H1 (cell line): Measurements from ENCODE around the gene NEK4. TPM values are rescaled to one million over a fixed set of nuclear protein-coding genes. Genes with fewer than 3 reads are reported as not detected.

ENCODE experiments used
- CTCF ChIA-PET: fragments of 300-600 bp; sonication (Branson Sonifier 250); formaldehyde crosslinking; loops from one replicate; lab custom pipeline; 2021; ENCODE audit not compliant: partially characterized antibody; lab: Charles Lee
- POLR2A ChIA-PET: fragments of 300-600 bp; sonication (Branson Sonifier 250); formaldehyde crosslinking; loops from one replicate; lab custom pipeline; 2021; ENCODE audit warnings: inconsistent platforms; ENCODE audit not compliant: partially characterized antibody; lab: Charles Lee
- DNase-seq, 2 experiments: peaks; one replicate each; pipeline versions ENCODE4 v3.0.0 to v3.0.0-alpha.2; 2010 to 2022; ENCODE audit warnings: low spot score in 2 of 2, low read depth in 1 of 2, mixed read lengths in 1 of 2
- FAIRE-seq: peaks from 2 replicates; lab custom pipeline; 2011; peaks lifted over from hg19 to GRCh38; lab: Jason Lieb, UNC
- H2AFZ ChIP-seq: 2 replicates; pipeline ENCODE4 v1.8.1; 2012; ENCODE audit warnings: low read length, inconsistent platforms
- H2AK5ac ChIP-seq: 2 replicates; pipeline ENCODE4 v1.6.1; 2013; ENCODE audit warnings: low read depth, low read length
- H2BK120ac ChIP-seq: replicated peaks from 2 replicates; pipeline ENCODE3; 2013; ENCODE audit warnings: low read depth, low read length, inconsistent platforms
- H2BK12ac ChIP-seq: 2 replicates; pipeline ENCODE4 v1.6.1; 2013; ENCODE audit warnings: low read depth, low read length
- H2BK15ac ChIP-seq: 2 replicates; pipeline ENCODE4 v1.6.1; 2013; ENCODE audit warnings: low read length
- H2BK20ac ChIP-seq: 2 replicates; pipeline ENCODE4 v1.6.1; 2013; ENCODE audit warnings: low read length
- H2BK5ac ChIP-seq: 2 replicates; pipeline ENCODE4 v1.6.1; 2013; ENCODE audit warnings: low read depth, low read length
- H3K14ac ChIP-seq: 2 replicates; pipeline ENCODE4 v1.6.1; 2013; ENCODE audit warnings: inconsistent platforms; ENCODE audit not compliant: insufficient read length
- H3K18ac ChIP-seq: 2 replicates; pipeline ENCODE4 v1.6.1; 2013; ENCODE audit warnings: low read length; ENCODE audit errors: extremely low read depth
- H3K23ac ChIP-seq: 2 replicates; pipeline ENCODE4 v1.6.1; 2013; ENCODE audit warnings: inconsistent platforms; ENCODE audit not compliant: insufficient read length
- H3K23me2 ChIP-seq: 2 replicates; pipeline ENCODE4 v1.6.1; 2013; ENCODE audit warnings: low read depth, low read length
- H3K27ac ChIP-seq: 2 replicates; pipeline ENCODE4 v1.6.1; 2011; ENCODE audit warnings: low read depth, low read length, inconsistent platforms
- H3K27me3 ChIP-seq, 4 experiments: replicated peaks in 1 of 4; 1 replicate in 1 of 4; 2 replicates in 3 of 4; pipeline versions ENCODE4 v1.6.1 to v1.8.1; 2011 to 2013; ENCODE audit warnings: low read length in 3 of 4, mild to moderate bottlenecking in 3 of 4, inconsistent platforms in 2 of 4, mixed read lengths in 2 of 4, moderate library complexity in 1 of 4; ENCODE audit not compliant: control insufficient read depth in 3 of 4, insufficient read depth in 3 of 4; ENCODE audit errors: extremely low read depth in 1 of 4
- H3K36me3 ChIP-seq, 4 experiments: 2 replicates each; pipeline versions ENCODE4 v1.6.1 to v1.8.1; 2011 to 2013; ENCODE audit warnings: mild to moderate bottlenecking in 4 of 4, low read length in 3 of 4, moderate library complexity in 2 of 4, control low read depth in 1 of 4, inconsistent platforms in 1 of 4; ENCODE audit not compliant: insufficient read depth in 4 of 4, control insufficient read depth in 2 of 4
- H3K4ac ChIP-seq: replicated peaks from 2 replicates; pipeline ENCODE3; 2013; ENCODE audit warnings: low read length, low read depth, mixed read lengths, inconsistent platforms; ENCODE audit not compliant: insufficient read length
- H3K4me1 ChIP-seq, 4 experiments: replicated peaks in 1 of 4; 1 replicate in 1 of 4; 2 replicates in 3 of 4; pipeline versions ENCODE4 v1.6.1 to v1.8.1; 2011 to 2013; ENCODE audit warnings: low read length in 3 of 4, inconsistent platforms in 2 of 4, mixed read lengths in 1 of 4; ENCODE audit not compliant: insufficient read depth in 4 of 4, control insufficient read depth in 3 of 4
- H3K4me2 ChIP-seq, 2 experiments: 2 replicates each; pipeline versions ENCODE4 v1.6.1 to v1.8.1; 2011 to 2013; ENCODE audit warnings: low read depth in 2 of 2, low read length in 2 of 2, control low read depth in 1 of 2, inconsistent platforms in 1 of 2, mild to moderate bottlenecking in 1 of 2; ENCODE audit not compliant: insufficient read depth in 1 of 2
- H3K4me3 ChIP-seq, 4 experiments: fragments of 200-600, 300-600 bp in 1 of 4; sonication (generic), shearing (Covaris generic), sonication (Bioruptor Twin) in 1 of 4; 2 replicates each; pipeline versions ENCODE4 v1.5.1 to v1.8.1; 2011 to 2016; ENCODE audit warnings: low read length in 4 of 4, low read depth in 3 of 4, control low read depth in 2 of 4, inconsistent platforms in 2 of 4, mild to moderate bottlenecking in 2 of 4, mixed read lengths in 1 of 4, moderate library complexity in 1 of 4; ENCODE audit not compliant: insufficient read depth in 2 of 4; ENCODE audit errors: extremely low read depth in 1 of 4
- H3K56ac ChIP-seq: replicated peaks from 2 replicates; pipeline ENCODE3; 2013; ENCODE audit warnings: low read depth, mild to moderate bottlenecking, mixed read lengths, low read length, inconsistent platforms; ENCODE audit not compliant: insufficient read length
- H3K79me1 ChIP-seq: 2 replicates; pipeline ENCODE4 v1.6.1; 2013; ENCODE audit warnings: low read depth, low read length, control low read depth
- H3K79me2 ChIP-seq, 2 experiments: 2 replicates each; pipeline versions ENCODE4 v1.6.1 to v1.8.1; 2012 to 2013; ENCODE audit warnings: low read length in 2 of 2, mild to moderate bottlenecking in 2 of 2, inconsistent platforms in 1 of 2; ENCODE audit not compliant: insufficient read depth in 2 of 2, control insufficient read depth in 1 of 2
- H3K9ac ChIP-seq, 4 experiments: replicated peaks in 1 of 4; 1 replicate in 1 of 4; 2 replicates in 3 of 4; pipeline versions ENCODE4 v1.6.1 to v1.8.1; 2011 to 2013; ENCODE audit warnings: low read depth in 3 of 4, low read length in 3 of 4, control low read depth in 2 of 4, mild to moderate bottlenecking in 2 of 4, moderate library complexity in 2 of 4, inconsistent platforms in 1 of 4; ENCODE audit errors: extremely low read depth in 1 of 4
- H3K9me3 ChIP-seq, 2 experiments: 2 replicates each; pipeline versions ENCODE4 v1.6.1 to v1.8.1; 2012 to 2013; ENCODE audit warnings: mild to moderate bottlenecking in 2 of 2, moderate library complexity in 2 of 2, control low read depth in 1 of 2, inconsistent platforms in 1 of 2, low read depth in 1 of 2, low read length in 1 of 2, mixed read lengths in 1 of 2; ENCODE audit not compliant: insufficient read depth in 2 of 2
- H4K20me1 ChIP-seq, 2 experiments: replicated peaks in 1 of 2; 2 replicates each; pipeline versions ENCODE3 to v1.8.1; 2011 to 2013; ENCODE audit warnings: inconsistent platforms in 2 of 2, low read length in 2 of 2, mild to moderate bottlenecking in 1 of 2; ENCODE audit not compliant: insufficient read depth in 2 of 2, control insufficient read depth in 1 of 2
- H4K5ac ChIP-seq: 2 replicates; pipeline ENCODE4 v1.6.1; 2013; ENCODE audit warnings: low read length, low read depth, mixed read lengths, inconsistent platforms; ENCODE audit not compliant: insufficient read length
- H4K8ac ChIP-seq: 2 replicates; pipeline ENCODE4 v1.8.0; 2013; ENCODE audit warnings: mild to moderate bottlenecking, moderate library complexity, low read length, inconsistent platforms; ENCODE audit not compliant: insufficient read depth; ENCODE audit errors: extremely low read depth
- H4K91ac ChIP-seq: replicated peaks from 2 replicates; pipeline ENCODE3; 2013; ENCODE audit warnings: low read length, mixed read lengths, inconsistent platforms; ENCODE audit not compliant: insufficient read length
- CBX5 ChIP-seq: fragments of 300-800, 300-1000 bp; sonication (generic); IDR thresholded peaks from 2 replicates; pipeline ENCODE4 v1.7.1; 2016; ENCODE audit warnings: antibody characterized with exemption, low read length, low read depth
- CREB1 ChIP-seq: IDR thresholded peaks from 2 replicates; pipeline ENCODE4 v1.6.1; 2012; ENCODE audit warnings: inconsistent platforms
- CTBP2 ChIP-seq: IDR thresholded peaks from 2 replicates; pipeline ENCODE4 v1.7.0; 2011; ENCODE audit warnings: borderline replicate concordance, mild to moderate bottlenecking, moderate library complexity, mixed read lengths, low read length; ENCODE audit not compliant: insufficient read depth, insufficient read length
- FOSL1 ChIP-seq: IDR thresholded peaks from 2 replicates; pipeline ENCODE4 v1.6.1; 2011; ENCODE audit warnings: mild to moderate bottlenecking, low read depth, low read length, moderate library complexity; ENCODE audit not compliant: insufficient read depth
- HDAC2 ChIP-seq, 2 experiments: fragments of 300-600 bp in 1 of 2; sonication (generic) in 1 of 2; IDR thresholded peaks; 2 replicates each; pipeline ENCODE4 v1.6.1; 2011 to 2012; ENCODE audit warnings: low read depth in 2 of 2, low read length in 2 of 2, mild to moderate bottlenecking in 2 of 2, moderate library complexity in 2 of 2, borderline replicate concordance in 1 of 2, inconsistent platforms in 1 of 2
- HDAC6 ChIP-seq: IDR thresholded peaks from one replicate; pipeline ENCODE4 v1.7.1; 2012; ENCODE audit warnings: low read depth, mild to moderate bottlenecking, inconsistent platforms, low read length, moderate library complexity
- JUN ChIP-seq: IDR thresholded peaks from 2 replicates; pipeline ENCODE4 v1.6.1; 2011; ENCODE audit warnings: low read depth, mild to moderate bottlenecking, improper control_type of control experiment, low read length
- KDM1A ChIP-seq: fragments of 200-600, 300-600 bp; sonication (generic); IDR thresholded peaks from 2 replicates; pipeline ENCODE4 v1.7.1; 2016; ENCODE audit warnings: mild to moderate bottlenecking, low read length, borderline replicate concordance
- POLR2A ChIP-seq, 2 experiments: IDR thresholded peaks; 1 replicate in 1 of 2; 2 replicates in 1 of 2; pipeline ENCODE4 v1.6.1; 2011; ENCODE audit warnings: low read depth in 2 of 2, low read length in 2 of 2, mild to moderate bottlenecking in 2 of 2; ENCODE audit errors: control extremely low read depth in 1 of 2
- RBBP5 ChIP-seq: IDR thresholded peaks from 2 replicates; pipeline ENCODE4 v1.7.1; 2012; ENCODE audit warnings: low read depth, mild to moderate bottlenecking, inconsistent platforms, low read length, moderate library complexity, borderline replicate concordance
- RXRA ChIP-seq: IDR thresholded peaks from 2 replicates; pipeline ENCODE4 v1.6.1; 2011; ENCODE audit warnings: low read depth, mild to moderate bottlenecking, low read length, moderate library complexity; ENCODE audit not compliant: insufficient read depth
- SP1 ChIP-seq: IDR thresholded peaks from 2 replicates; pipeline ENCODE4 v1.6.1; 2011; ENCODE audit warnings: low read depth, low read length
- SRF ChIP-seq: IDR thresholded peaks from 2 replicates; pipeline ENCODE4 v1.6.1; 2011; ENCODE audit warnings: mild to moderate bottlenecking, low read depth, low read length, moderate library complexity
- SUZ12 ChIP-seq: fragments of 200-600 bp; sonication (generic); IDR thresholded peaks from 2 replicates; pipeline ENCODE4 v1.6.1; 2012; ENCODE audit warnings: mild to moderate bottlenecking, inconsistent platforms, low read length, moderate library complexity, mixed read lengths
- TEAD4 ChIP-seq: IDR thresholded peaks from 2 replicates; pipeline ENCODE4 v1.6.1; 2012; ENCODE audit warnings: low read depth, low read length, inconsistent platforms, mixed read lengths
- WGBS, 2 experiments: shearing (Covaris generic) in 1 of 2; methylation state at CpG; one replicate each; pipeline versions ENCODE4 v1.1.6 to v1.1.7; 2013 to 2015; ENCODE audit warnings: low lambda C conversion rate in 2 of 2, mixed read lengths in 2 of 2, inconsistent platforms in 1 of 2, low coverage in 1 of 2, missing lambda C conversion rate in 1 of 2; ENCODE audit not compliant: insufficient replicate concordance in 2 of 2, insufficient coverage in 1 of 2, insufficient read length in 1 of 2; ENCODE audit errors: extremely low coverage in 1 of 2, missing lambda C conversion rate in 1 of 2; 5-methylcytosine and 5-hydroxymethylcytosine counted together
- polyA plus RNA-seq, 7 experiments: library from polyadenylated mRNA; depleted of rRNA in 3 of 7; stranded (reverse) in 5 of 7; unstranded in 2 of 7; fragments of >200 nt in 5 of 7; fragments of 200-250 nt in 2 of 7; gene quantifications; 1 replicate in 5 of 7; 2 replicates in 1 of 7; 4 replicates in 1 of 7; pipeline versions ENCODE4 v1.2.1 to v1.2.3, GENCODE V29; 2011 to 2013; ENCODE audit warnings: missing spikeins in 2 of 7, mixed read lengths in 2 of 7
- total RNA-seq: library from RNA; stranded (reverse); fragmentation: NEBNext Ultra II Directional; extraction: Animal tissue kit (Norgen Biotek cat#: 25700); gene quantifications from 2 replicates; pipeline ENCODE4 v1.2.1, GENCODE V29; 2021

Gene NEK4
- total and polyA plus RNA-seq, 2 of the 8 experiments (the other 6 are each of a cell fraction or from before 2014, with no cell fraction given): 7.5 to 40.0 TPM

- DNase-seq (no peak), FAIRE-seq (no peak)
- Histone ChIP-seq H3K18ac (no peak overlapping the region), H3K9me3 (no peaks in the 10 kb centered on the region), H2BK120ac (no peak overlapping the region), H3K23ac (no peak overlapping the region), H3K4ac (no peak overlapping the region), H2BK15ac (no peak overlapping the region), H3K4me1 (0 out of 7 replicates have a peak, but pooled peaks cover 0 to 2% (median 0%) of the 10 kb centered on the region in 4 experiments), H2BK5ac (no peak overlapping the region), H3K36me3 (peaks cover 6 to 37% (median 17%) of the 10 kb centered on the region in 4 experiments; a peak in 7 of 8 replicates), H3K27ac (no peak overlapping the region), H3K9ac (no peak overlapping the region), H3K23me2 (no peaks in the 10 kb centered on the region), H4K20me1 (peaks cover 0 to 2% of the 10 kb centered on the region in 2 experiments), H3K4me2 (no peak overlapping the region), H4K8ac (no peak overlapping the region), H4K91ac (no peak overlapping the region), H2BK12ac (no peak overlapping the region), H2AK5ac (no peak overlapping the region), H4K5ac (no peak overlapping the region), H3K27me3 (no peaks in the 10 kb centered on the region), H3K79me1 (no peaks in the 10 kb centered on the region; the same call in 1 of the 2 replicates), H3K79me2 (no peaks in the 10 kb centered on the region; a peak in 1 of 4 replicates), H3K14ac (no peak overlapping the region), H2BK20ac (no peak overlapping the region), H3K4me3 (no peak overlapping the region), H2AFZ (no peak overlapping the region), H3K56ac (no peak overlapping the region)
- 95% methylated on average over 1 of the region's 1 CpG; no CpG with 5 or more reads in 1 of the 2 experiments for WGBS, 2 experiments
- POLR2A ChIA-PET: interaction anchor here (1.4 to 1.7 kb wide), 2 partner anchors 9 to 14 kb away, joined by 5 to 6 read pairs; partner anchors contain the start of genes GNL3 and PBRM1
- CTCF ChIA-PET: no interaction called here
- TF ChIP-seq RBBP5 (no peak), TEAD4 (no peak), JUN (no peak), SP1 (no peak), KDM1A (no peak), SRF (no peak), HDAC2 (IDR thresholded peaks at IDR 0.05; ENCODE audit: borderline replicate concordance in 1 of 2, low read depth in 2 of 2, low read length in 2 of 2) (no peak), RXRA (no peak), HDAC6 (no peak), CREB1 (no peak), CBX5 (no peak), FOSL1 (no peak), SUZ12 (no peak), CTBP2 (no peak), POLR2A (IDR thresholded peaks at IDR 0.05; ENCODE audit: control extremely low read depth in 1 of 2, low read depth in 2 of 2, low read length in 2 of 2) (no peak)
Observed at GRCh38 chr3:52671676-52672075, 99.1 kb downstream of the NEK4 start.
